WERI-Rb-1 (cell line): ENCODE data around the gene UNC13C.

Source experiments
- DNase-seq: peaks from one replicate; pipeline ENCODE4 v3.0.0-alpha.2; 2020
- H3K27ac ChIP-seq: fragments of 250-450 bp; sonication (Bioruptor Pico); 2 replicates; pipeline ENCODE4 v1.5.1; 2020; ENCODE audit warnings: mild to moderate bottlenecking, moderate library complexity
- H3K27me3 ChIP-seq: fragments of 250-450 bp; sonication (Bioruptor Pico); 2 replicates; pipeline ENCODE4 v1.5.1; 2021; ENCODE audit warnings: mild to moderate bottlenecking, low read depth, moderate library complexity; ENCODE audit not compliant: insufficient read depth, severe bottlenecking
- H3K36me3 ChIP-seq: fragments of 250-450 bp; sonication (Bioruptor Pico); 2 replicates; pipeline ENCODE4 v1.5.1; 2020; ENCODE audit warnings: mild to moderate bottlenecking, moderate library complexity
- H3K4me3 ChIP-seq: 2 replicates; pipeline ENCODE4 v1.5.1; 2011; ENCODE audit warnings: low read depth, mild to moderate bottlenecking, control low read depth, low read length
- H3K9me3 ChIP-seq: fragments of 250-450 bp; sonication (Bioruptor Pico); 2 replicates; pipeline ENCODE4 v1.5.1; 2021; ENCODE audit warnings: mild to moderate bottlenecking, moderate library complexity; ENCODE audit not compliant: severe bottlenecking
- CTCF ChIP-seq: IDR thresholded peaks from 2 replicates; pipeline ENCODE4 v1.5.1; 2011; ENCODE audit warnings: low read depth, mild to moderate bottlenecking, control low read depth, inconsistent platforms, low read length

The UNC13C gene

GRCh38 chr15:54007256-54007655 lies 29.0 kb downstream of the UNC13C start:
- no peaks in the 10 kb centered on the region for H3K36me3 ChIP-seq
- H3K27me3 ChIP-seq: peaks cover 4% of the 10 kb centered on the region
- no peak overlapping the region for H3K27ac ChIP-seq
- H3K9me3 ChIP-seq: no peaks in the 10 kb centered on the region
- H3K4me3 ChIP-seq: no peak overlapping the region
- no peak for TF ChIP-seq CTCF
- no peak for DNase-seq

- Histone ChIP-seq H3K36me3 (no peaks in the 10 kb centered on the region), H3K9me3 (no peaks in the 10 kb centered on the region), H3K27me3 (no peaks in the 10 kb centered on the region), H3K27ac (no peak overlapping the region), H3K4me3 (no peak overlapping the region)
- no peak for TF ChIP-seq CTCF
- peak; percentile 19 for DNase-seq
Observed at GRCh38 chr15:54011656-54012055, 33.4 kb downstream of the UNC13C start.

- Histone ChIP-seq H3K36me3 (no peaks in the 10 kb centered on the region), H3K4me3 (no peak overlapping the region), H3K27me3 (no peaks in the 10 kb centered on the region), H3K27ac (no peak overlapping the region), H3K9me3 (no peaks in the 10 kb centered on the region)
- no peak for TF ChIP-seq CTCF
- no peak for DNase-seq
Observed at GRCh38 chr15:54014067-54014655, 35.9 kb downstream of the UNC13C start.

GRCh38 chr15:54017251-54017650 lies 39.0 kb downstream of the UNC13C start:
- TF ChIP-seq CTCF: no peak

GRCh38 chr15:54017959-54018358 lies 39.7 kb downstream of the UNC13C start:
- no peaks in the 10 kb centered on the region for H3K9me3 ChIP-seq
- DNase-seq: no peak
- TF ChIP-seq CTCF: no peak
- H3K36me3 ChIP-seq: no peaks in the 10 kb centered on the region
- no peaks in the 10 kb centered on the region for H3K27me3 ChIP-seq
- no peak overlapping the region for H3K27ac ChIP-seq
- no peak overlapping the region for H3K4me3 ChIP-seq

More at GRCh38 chr15:54017251-54017650, 39.0 kb downstream of the UNC13C start:
- DNase-seq: no peak
- no peak overlapping the region for H3K27ac ChIP-seq
- H3K4me3 ChIP-seq: no peak overlapping the region
- H3K9me3 ChIP-seq: no peaks in the 10 kb centered on the region
- H3K36me3 ChIP-seq: no peaks in the 10 kb centered on the region
- no peaks in the 10 kb centered on the region for H3K27me3 ChIP-seq

- Histone ChIP-seq H3K9me3 (no peaks in the 10 kb centered on the region), H3K36me3 (no peaks in the 10 kb centered on the region), H3K4me3 (no peak overlapping the region), H3K27ac (no peak overlapping the region), H3K27me3 (no peaks in the 10 kb centered on the region)
- DNase-seq: no peak
- no peak for TF ChIP-seq CTCF
Observed at GRCh38 chr15:54026258-54026657, 48.0 kb downstream of the UNC13C start.
